ENCODE results near the gene CPLX1. TPM values are rescaled to one million over a fixed set of nuclear protein-coding genes. Genes with fewer than 3 reads are reported as not detected.

The CPLX1 gene
- total RNA-seq, 3 donors from 2014 or later: 0.16 to 2.6 (median 1.2) TPM

DNA sequence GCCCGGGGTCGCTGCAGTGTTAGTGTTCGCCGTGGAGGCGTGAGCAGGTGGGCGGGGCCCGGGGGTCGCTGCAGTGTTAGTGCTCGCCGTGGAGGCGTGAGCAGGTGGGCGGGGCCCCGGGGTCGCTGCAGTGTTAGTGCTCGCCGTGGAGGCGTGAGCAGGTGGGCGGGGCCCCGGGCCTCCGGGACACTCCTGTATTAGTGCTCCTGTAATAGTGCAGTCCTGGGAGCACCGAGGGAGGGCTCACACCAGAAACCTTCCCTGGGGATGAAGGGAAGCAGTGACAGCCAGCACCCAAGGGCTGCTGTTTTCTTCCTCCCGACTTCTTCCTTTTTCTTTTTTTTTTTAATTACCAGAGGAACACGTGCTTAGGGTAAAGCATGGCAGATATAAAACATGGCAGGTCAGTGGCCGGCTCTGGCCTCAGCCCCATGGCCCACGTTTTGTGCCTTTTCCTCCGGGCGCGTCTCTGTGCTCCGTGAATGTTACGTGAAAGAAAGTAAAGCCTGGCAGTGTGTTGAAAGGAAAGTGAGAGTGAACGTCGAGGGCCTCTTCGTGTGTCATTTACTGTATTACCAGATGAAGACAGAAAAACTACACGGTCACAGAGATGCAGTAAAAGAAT lies 78.3 kb downstream of the CPLX1 start:
- no peak overlapping the region for H3K4me3 ChIP-seq
- no peak overlapping the region for H3K27ac ChIP-seq
- no peak for DNase-seq (ENCODE audit: low spot score in 2 of 2)
- H3K4me1 ChIP-seq: no peaks in the 10 kb centered on the region
- H3K27me3 ChIP-seq: no peaks in the 10 kb centered on the region
- TF ChIP-seq, protein P1, sequence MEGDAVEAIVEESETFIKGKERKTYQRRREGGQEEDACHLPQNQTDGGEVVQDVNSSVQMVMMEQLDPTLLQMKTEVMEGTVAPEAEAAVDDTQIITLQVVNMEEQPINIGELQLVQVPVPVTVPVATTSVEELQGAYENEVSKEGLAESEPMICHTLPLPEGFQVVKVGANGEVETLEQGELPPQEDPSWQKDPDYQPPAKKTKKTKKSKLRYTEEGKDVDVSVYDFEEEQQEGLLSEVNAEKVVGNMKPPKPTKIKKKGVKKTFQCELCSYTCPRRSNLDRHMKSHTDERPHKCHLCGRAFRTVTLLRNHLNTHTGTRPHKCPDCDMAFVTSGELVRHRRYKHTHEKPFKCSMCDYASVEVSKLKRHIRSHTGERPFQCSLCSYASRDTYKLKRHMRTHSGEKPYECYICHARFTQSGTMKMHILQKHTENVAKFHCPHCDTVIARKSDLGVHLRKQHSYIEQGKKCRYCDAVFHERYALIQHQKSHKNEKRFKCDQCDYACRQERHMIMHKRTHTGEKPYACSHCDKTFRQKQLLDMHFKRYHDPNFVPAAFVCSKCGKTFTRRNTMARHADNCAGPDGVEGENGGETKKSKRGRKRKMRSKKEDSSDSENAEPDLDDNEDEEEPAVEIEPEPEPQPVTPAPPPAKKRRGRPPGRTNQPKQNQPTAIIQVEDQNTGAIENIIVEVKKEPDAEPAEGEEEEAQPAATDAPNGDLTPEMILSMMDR (IDR thresholded peaks at IDR 0.05): no peak
- TF ChIP-seq POLR2AphosphoS5 (IDR thresholded peaks at IDR 0.05): no peak
- TF ChIP-seq POLR2A (IDR thresholded peaks at IDR 0.05): no peak
- H3K36me3 ChIP-seq: no peaks in the 10 kb centered on the region
- H3K9me3 ChIP-seq: no peaks in the 10 kb centered on the region
- intact Hi-C loops (cut with DNase I; ENCODE audit: low total_unique reads): no loop called here

GRCh38 chr4:744212-744841 lies 81.6 kb downstream of the CPLX1 start:
- no peak overlapping the region for H3K27ac ChIP-seq
- intact Hi-C loops (cut with DNase I; ENCODE audit: low total_unique reads): no loop called here
- TF ChIP-seq POLR2A (IDR thresholded peaks at IDR 0.05) (no peak), POLR2AphosphoS5 (IDR thresholded peaks at IDR 0.05) (no peak)
- TF ChIP-seq, protein P1 (IDR thresholded peaks at IDR 0.05): no peak
- H3K9me3 ChIP-seq: no peaks in the 10 kb centered on the region
- H3K27me3 ChIP-seq: no peaks in the 10 kb centered on the region
- H3K4me3 ChIP-seq: no peak overlapping the region
- no peaks in the 10 kb centered on the region for H3K4me1 ChIP-seq
- no peak for DNase-seq (ENCODE audit: low spot score in 2 of 2)
- no peaks in the 10 kb centered on the region for H3K36me3 ChIP-seq

DNA sequence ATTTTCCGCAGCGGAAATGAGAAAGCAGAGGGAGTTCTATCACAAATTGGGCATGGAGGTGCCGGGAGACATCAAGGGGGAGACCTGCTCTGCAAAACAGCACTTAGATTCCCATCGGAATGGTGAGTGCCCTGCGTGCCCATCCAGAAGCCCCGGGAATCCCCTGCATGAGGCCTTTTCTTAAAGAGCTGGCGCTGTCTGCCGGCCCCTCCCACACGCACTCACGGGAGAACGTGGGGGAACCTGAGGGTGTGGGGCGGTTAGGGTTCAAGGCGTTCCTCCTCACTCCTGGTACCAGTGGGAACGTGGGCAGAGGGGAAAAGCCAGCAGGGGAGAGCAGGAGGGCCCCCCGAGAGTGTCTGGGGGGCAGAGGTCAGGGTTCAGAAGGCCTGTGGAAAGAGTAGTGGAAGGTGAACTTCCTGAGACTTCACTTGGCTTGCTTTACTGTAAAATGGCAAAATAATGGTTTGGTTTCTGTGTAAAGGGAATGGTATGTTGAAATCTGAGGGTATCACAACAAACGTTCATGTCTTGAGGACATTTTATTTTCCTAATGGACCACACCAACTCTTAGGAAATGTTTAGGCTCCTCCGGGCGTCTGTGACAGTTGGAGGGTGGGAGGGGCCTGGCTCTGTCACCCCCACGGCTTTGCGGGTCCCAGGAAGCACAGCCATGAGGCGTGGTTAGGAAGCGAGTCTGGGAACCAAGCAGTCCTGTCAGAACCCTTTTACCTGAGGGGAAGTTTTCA lies 82.3 kb downstream of the CPLX1 start:
- intact Hi-C loops (cut with DNase I; ENCODE audit: low total_unique reads): no loop called here
- no peak for TF ChIP-seq POLR2AphosphoS5 (IDR thresholded peaks at IDR 0.05)
- no peak for TF ChIP-seq POLR2A (IDR thresholded peaks at IDR 0.05)
- TF ChIP-seq, protein P1 (IDR thresholded peaks at IDR 0.05): no peak
- no peak for DNase-seq (ENCODE audit: low spot score in 2 of 2)
- no peak overlapping the region for H3K4me3 ChIP-seq
- H3K9me3 ChIP-seq: no peaks in the 10 kb centered on the region
- no peaks in the 10 kb centered on the region for H3K27me3 ChIP-seq
- no peak overlapping the region for H3K27ac ChIP-seq
- no peaks in the 10 kb centered on the region for H3K36me3 ChIP-seq
- no peaks in the 10 kb centered on the region for H3K4me1 ChIP-seq

- intact Hi-C loops (cut with DNase I; ENCODE audit: low total_unique reads): no loop called here
- no peak overlapping the region for H3K27ac ChIP-seq
- peak in 1 of 2 donors; percentile 73 for DNase-seq (ENCODE audit: low spot score in 2 of 2)
- no peaks in the 10 kb centered on the region for H3K36me3 ChIP-seq
- no peak overlapping the region for H3K4me3 ChIP-seq
- H3K27me3 ChIP-seq: no peaks in the 10 kb centered on the region
- no peaks in the 10 kb centered on the region for H3K9me3 ChIP-seq
- H3K4me1 ChIP-seq: no peaks in the 10 kb centered on the region
- no peak for TF ChIP-seq POLR2AphosphoS5 (IDR thresholded peaks at IDR 0.05)
- no peak for TF ChIP-seq POLR2A (IDR thresholded peaks at IDR 0.05)
- TF ChIP-seq, protein P1 (IDR thresholded peaks at IDR 0.05): peak; percentile 36 to 81 (median 77)
These were observed 83.1 kb downstream of the CPLX1 start for GRCh38 chr4:742742-743311.
